GM06990 (cell line): ENCODE measurements around the gene NFKB1.

Experiments used
- DNase-seq: peaks from one replicate; pipeline ENCODE4 v3.0.0-alpha.2; 2011; ENCODE audit not compliant: insufficient read length; ENCODE audit errors: extremely low read depth
- H3K27me3 ChIP-seq: replicated peaks from 2 replicates; pipeline ENCODE4 v1.6.0; 2011; ENCODE audit warnings: low read length; ENCODE audit not compliant: control insufficient read depth, insufficient read depth
- H3K36me3 ChIP-seq: 2 replicates; pipeline ENCODE4 v1.5.1; 2011; ENCODE audit warnings: low read length; ENCODE audit not compliant: control insufficient read depth, insufficient read depth
- H3K4me3 ChIP-seq: replicated peaks from 2 replicates; pipeline ENCODE4 v1.5.1; 2011; ENCODE audit warnings: low read depth, mild to moderate bottlenecking, control low read depth, low read length
- CTCF ChIP-seq: IDR thresholded peaks from 2 replicates; pipeline ENCODE4 v1.5.1; 2011; ENCODE audit warnings: low read length, control low read depth, mild to moderate bottlenecking, inconsistent platforms; ENCODE audit not compliant: insufficient read depth, poor library complexity, severe bottlenecking

NFKB1 gene

DNA sequence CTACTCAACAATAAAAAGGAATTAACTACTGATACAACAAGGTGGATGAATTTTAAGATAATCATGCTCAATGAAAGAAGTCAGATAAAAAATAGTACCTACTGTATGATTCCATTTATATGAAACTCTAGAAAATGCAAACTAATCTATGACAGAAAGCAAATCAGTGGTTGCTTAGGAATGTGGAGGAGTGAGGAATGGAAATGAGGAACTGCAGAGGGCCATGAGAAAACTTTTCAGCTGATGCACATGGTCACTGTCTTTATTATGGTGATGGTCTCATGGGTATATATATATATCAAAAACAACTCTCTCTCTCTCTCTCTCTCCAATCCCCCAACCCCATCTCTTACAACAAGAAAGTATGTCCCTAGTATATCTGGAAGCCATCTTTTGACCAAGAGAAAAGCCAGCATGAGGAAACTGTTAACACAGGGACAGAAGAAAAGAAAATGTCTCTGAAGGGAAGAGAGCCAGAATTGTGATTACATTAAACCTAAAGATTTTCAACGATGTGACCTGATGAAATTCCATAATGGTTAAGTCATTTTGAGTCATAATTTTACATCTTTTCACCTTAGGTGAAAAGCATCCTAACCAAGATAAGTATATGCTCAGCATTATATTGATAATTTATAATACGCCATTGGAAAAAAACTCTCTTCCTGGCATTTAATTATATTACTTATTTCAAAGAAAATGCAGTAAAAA, 8.5 kb upstream of the NFKB1 start:
- H3K27me3 ChIP-seq, result no peaks in the 10 kb centered on the region
- H3K4me3 ChIP-seq, result no peak overlapping the region
- DNase-seq, result no peak
- no peaks in the 10 kb centered on the region for H3K36me3 ChIP-seq
- TF ChIP-seq CTCF, result no peak

- no peak for TF ChIP-seq CTCF
- no peaks in the 10 kb centered on the region for H3K27me3 ChIP-seq
- H3K4me3 ChIP-seq, result no peak overlapping the region
- DNase-seq, result no peak
- no peaks in the 10 kb centered on the region for H3K36me3 ChIP-seq
Measured at GRCh38 chr4:102493257-102493656, 7.9 kb upstream of the NFKB1 start.

DNA sequence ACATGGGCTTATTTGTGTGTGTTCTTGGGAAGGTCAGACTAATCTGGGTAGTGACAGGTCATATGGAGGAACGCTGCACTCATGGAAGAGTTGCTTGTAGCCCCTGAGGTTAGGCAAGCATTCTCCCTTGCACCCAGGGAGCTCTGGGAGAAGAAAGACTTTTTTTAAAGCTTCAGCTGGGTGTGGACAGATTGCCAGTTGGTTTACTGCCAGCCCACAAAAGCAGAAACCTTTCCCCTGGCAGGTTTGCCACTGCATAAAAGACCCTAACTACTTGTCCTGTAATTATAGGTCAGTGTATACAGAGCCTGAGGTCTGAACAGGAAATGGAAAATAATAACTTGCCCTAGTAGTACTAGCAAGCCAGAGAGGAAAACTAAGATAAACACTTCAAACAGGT, 7.4 kb upstream of the NFKB1 start:
- Histone ChIP-seq H3K36me3 (no peaks in the 10 kb centered on the region), H3K27me3 (no peaks in the 10 kb centered on the region), H3K4me3 (no peak overlapping the region)
- no peak for TF ChIP-seq CTCF
- DNase-seq, result no peak

GRCh38 chr4:102494603-102495002, 6.6 kb upstream of the NFKB1 start:
- H3K27me3 ChIP-seq, result no peaks in the 10 kb centered on the region
- DNase-seq, result no peak
- no peak for TF ChIP-seq CTCF
- H3K36me3 ChIP-seq, result no peaks in the 10 kb centered on the region
- no peak overlapping the region for H3K4me3 ChIP-seq

GRCh38 chr4:102497986-102498385, 3.2 kb upstream of the NFKB1 start:
- Histone ChIP-seq H3K27me3 (no peaks in the 10 kb centered on the region), H3K36me3 (no peaks in the 10 kb centered on the region), H3K4me3 (no peak overlapping the region)
- no peak for DNase-seq
- TF ChIP-seq CTCF, result no peak

DNA sequence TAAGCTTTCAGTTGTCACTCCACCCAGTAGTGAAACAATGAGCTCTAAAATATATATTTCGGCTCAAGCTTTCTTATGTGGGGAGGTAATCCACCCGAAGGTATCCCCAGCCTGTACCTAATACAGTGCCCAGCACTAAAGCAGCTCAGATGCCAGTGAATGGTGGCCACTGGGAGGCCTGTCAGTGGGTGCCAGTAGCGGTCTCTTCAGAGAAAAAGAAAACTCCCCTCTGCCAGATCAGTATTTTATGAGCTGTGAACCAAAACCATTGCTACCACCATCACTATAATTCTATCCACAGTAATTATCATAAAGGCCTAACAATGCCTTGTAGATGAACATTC, 835 bp upstream of the NFKB1 start:
- H3K4me3 ChIP-seq, result peak overlapping the region; percentile 96
- no peaks in the 10 kb centered on the region for H3K36me3 ChIP-seq
- no peaks in the 10 kb centered on the region for H3K27me3 ChIP-seq
- peak; percentile 26 for TF ChIP-seq CTCF
- DNase-seq, result no peak
